NCI-H2227 (cell line): ENCODE results near the gene ENPP1.

Source experiments
- DNase-seq: peaks from one replicate; lab custom pipeline; 2025; ENCODE audit not compliant: unreplicated experiment; lab: John Stamatoyannopoulos, UW

The ENPP1 gene

GRCh38 chr6:131807644-131808459 lies at the start of gene ENPP1:
TSS of gene ENPP1 (plus strand) at chr6:131808020. CDS start at chr6:131808036, 16 bp downstream.
- DNase-seq, result peak; percentile 15

DNA sequence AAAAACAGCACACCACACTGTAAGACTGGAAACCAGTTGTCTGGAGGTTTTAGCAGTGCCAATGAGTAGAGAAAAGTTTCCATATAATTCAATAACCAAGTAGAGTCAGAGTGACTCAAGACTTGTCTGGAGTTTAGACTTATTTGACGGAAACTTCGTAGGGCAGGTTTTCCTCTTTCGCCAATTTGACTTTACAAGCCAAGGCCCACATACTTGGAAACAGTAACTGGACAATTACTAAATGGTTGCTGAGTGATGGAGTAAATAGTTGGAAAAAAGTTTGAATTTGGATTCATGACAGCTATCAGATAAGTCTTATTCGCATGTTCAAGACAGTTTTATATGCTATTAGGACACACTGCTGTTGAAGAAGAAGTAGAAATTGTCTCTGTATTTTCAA lies 48.9 kb upstream of the ENPP1 start:
- DNase-seq, result no peak

- no peak for DNase-seq
These were observed 46.6 kb upstream of the ENPP1 start for GRCh38 chr6:131761060-131761761.

- no peak for DNase-seq
These were observed 46.1 kb upstream of the ENPP1 start for GRCh38 chr6:131761762-131762067.

DNA sequence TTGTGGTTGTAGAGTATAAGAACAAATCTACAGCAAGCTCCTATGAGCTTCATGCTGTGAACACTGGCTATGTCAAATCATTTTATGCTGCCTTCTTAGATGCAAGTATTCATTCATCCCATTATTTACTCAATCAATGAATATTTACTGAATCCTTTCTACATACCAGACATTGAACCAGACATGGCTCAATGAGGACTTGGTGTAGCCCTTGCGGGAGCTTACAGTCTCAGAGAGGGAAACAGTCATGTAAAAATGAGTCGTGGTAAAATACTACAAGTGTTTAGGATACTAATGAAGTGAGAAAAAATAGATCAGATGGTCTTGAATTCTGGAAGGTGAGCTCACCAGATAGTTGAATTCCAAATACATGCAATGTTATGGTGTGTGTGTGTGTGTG lies 44.8 kb upstream of the ENPP1 start:
- no peak for DNase-seq

DNA sequence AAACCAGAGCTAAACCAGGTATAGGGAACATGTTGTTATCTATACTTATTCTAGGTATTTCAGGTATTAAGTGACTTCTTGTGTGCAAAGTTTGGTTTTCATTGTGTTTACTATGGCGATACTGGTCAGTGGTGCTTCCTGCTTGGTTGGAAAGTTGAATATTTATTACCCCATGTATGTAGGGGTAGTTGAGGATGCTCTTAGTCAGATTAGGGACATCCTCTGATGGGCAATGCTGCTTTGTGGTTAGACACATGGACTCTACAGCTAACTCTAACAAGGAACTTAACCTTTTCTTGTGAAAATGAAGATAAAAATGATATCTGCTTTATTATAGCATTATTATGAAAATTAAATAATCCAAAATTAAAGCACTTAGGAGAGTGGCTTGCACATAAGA lies 44.1 kb upstream of the ENPP1 start:
- no peak for DNase-seq

DNA sequence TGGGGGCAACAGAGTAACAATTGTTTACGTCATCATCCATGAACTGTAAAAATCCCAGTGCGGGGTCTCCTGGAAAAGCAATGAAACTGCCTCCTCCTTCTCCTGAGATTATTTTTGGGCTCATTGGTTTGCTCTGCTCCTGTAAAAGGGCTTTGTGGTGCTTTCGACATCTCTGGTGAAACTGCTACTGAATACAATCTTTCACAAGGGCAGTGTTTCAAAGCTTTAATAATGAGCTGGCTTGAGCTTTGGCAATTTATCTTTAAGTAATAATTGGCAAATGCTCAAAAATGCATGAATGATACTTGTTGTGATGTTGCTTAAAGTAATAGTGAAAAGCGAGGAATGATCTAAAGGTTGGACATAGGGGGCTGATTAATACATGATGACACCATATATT lies 43.5 kb upstream of the ENPP1 start:
- DNase-seq, result no peak

- DNase-seq, result no peak
These were observed 42.6 kb upstream of the ENPP1 start for GRCh38 chr6:131765081-131765803.

GRCh38 chr6:131765804-131766135 lies 42.0 kb upstream of the ENPP1 start:
- DNase-seq, result no peak

- DNase-seq, result no peak
These were observed 41.2 kb upstream of the ENPP1 start for GRCh38 chr6:131766631-131767030.

DNA sequence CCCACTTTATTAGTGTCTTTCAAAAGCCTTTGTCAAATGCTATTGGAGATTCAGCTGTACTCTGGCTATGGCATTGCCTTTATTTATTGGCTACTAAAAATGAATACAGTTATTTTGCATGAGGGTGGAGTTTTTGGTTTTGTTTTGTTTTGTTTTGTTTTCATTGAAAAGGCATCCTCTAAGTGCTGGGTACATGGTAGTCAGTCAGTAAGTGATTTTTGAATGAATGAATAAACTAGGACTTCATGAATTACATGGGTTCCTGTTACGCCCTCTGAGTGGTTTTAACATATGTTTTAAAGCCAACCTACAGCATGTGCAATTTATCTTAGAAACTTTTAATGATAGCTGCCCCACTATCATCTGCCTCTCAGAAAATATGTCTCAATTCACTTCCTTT lies 38.9 kb upstream of the ENPP1 start:
- no peak for DNase-seq

GRCh38 chr6:131769385-131770141 lies 38.3 kb upstream of the ENPP1 start:
- DNase-seq, result no peak

DNA sequence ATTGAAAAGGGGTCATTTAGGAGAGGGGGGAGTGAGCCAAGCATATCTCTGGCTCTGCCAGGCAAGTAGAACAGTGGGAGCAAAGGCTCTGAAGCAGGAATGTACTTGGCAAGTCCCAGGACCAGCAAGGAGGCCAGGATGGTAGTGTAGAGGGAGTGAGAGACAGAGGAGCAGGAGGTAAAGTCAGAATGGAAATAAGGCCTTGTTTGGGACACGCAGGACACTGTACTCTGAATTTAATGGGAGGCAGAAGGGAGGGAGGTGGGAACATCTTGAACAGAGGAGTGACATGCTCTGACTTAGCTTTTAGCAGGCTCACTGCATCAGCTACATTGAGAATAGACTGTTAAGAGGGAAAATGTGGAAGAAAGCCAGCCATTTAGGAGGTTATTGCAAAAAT lies 37.0 kb upstream of the ENPP1 start:
- DNase-seq, result no peak

DNA sequence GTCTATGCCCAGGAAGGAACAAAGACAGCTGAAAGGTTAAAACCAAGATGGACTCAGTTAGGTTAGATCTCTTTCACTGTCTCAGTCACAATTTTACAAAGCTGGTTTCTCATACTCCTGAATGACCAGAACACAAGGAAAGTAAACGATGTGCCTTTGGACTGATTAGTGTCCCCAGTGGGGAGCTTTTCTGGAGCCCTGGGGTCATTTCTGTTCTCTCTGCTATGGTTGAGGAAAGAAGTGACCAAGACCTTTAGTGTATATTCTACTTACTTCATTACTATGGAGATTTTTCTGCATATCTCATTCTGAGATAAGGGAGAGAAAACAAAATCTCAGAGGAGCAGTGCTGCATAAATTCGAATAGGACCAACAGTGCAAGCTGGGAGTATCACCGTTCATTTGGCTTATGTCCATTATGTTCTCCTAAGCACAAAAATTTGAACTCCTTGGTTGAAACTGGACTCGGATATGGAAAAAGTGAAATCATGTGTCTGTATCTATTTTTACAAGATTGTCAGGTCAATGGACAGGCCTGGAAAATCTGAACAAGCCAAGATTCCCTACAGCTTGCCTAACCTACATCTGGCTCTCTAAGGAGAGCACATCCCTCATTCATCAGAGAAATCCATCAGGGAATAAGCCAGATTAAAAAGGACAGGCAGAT lies 34.4 kb upstream of the ENPP1 start:
- no peak for DNase-seq

GRCh38 chr6:131775886-131776285 lies 31.9 kb upstream of the ENPP1 start:
- no peak for DNase-seq

- no peak for DNase-seq
These were observed 30.8 kb upstream of the ENPP1 start for GRCh38 chr6:131776985-131777384.

- DNase-seq, result no peak
These were observed 29.7 kb upstream of the ENPP1 start for GRCh38 chr6:131778169-131778568.

DNA sequence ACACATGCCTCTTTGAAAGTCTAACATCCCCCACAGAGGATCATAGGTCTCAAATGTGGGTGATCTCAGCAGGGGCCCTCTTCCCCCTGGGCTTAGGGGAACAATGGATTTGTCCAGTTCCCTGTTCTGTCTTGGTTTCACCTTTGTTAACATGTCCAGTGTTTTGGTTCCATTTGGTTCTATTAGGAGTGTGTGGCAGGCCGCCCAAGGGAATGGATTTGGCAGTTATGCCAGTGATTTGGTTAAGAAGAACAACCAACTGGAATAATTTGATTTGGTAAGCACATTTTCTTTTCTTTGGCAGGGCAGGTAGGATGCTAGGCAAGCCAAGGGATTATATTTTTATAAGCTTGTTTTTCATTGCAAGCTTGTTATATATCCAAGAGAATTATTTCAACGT lies 28.5 kb upstream of the ENPP1 start:
- no peak for DNase-seq

GRCh38 chr6:131780600-131780999 lies 27.2 kb upstream of the ENPP1 start:
- DNase-seq, result no peak

- no peak for DNase-seq
These were observed 26.1 kb upstream of the ENPP1 start for GRCh38 chr6:131781687-131782086.

DNA sequence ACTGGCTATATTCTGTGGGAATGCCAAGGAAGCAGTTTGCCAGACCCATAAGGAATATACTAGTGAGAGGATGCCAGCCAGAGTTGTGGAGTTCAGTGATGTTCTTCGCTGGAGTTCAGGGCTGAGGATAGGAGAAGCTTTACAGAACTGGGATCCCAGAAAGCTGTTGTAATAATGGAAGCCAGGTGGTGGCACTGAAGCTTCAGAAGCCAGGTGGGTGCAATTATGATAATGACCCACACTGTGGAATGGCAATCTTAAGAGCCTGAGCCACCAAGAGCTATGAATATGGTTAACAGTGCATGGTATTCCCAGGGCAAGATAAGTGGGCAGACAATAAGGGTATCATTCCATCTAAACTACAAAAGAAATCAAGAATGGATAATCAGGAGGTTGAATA lies 25.1 kb upstream of the ENPP1 start:
- no peak for DNase-seq
